Amniotic stem cell (primary cell): Measurements from ENCODE around the gene NTN1.

Experiments used
- DNase-seq: peaks from one replicate; lab custom pipeline; 2025; lab: John Stamatoyannopoulos, UW

NTN1 gene

DNA sequence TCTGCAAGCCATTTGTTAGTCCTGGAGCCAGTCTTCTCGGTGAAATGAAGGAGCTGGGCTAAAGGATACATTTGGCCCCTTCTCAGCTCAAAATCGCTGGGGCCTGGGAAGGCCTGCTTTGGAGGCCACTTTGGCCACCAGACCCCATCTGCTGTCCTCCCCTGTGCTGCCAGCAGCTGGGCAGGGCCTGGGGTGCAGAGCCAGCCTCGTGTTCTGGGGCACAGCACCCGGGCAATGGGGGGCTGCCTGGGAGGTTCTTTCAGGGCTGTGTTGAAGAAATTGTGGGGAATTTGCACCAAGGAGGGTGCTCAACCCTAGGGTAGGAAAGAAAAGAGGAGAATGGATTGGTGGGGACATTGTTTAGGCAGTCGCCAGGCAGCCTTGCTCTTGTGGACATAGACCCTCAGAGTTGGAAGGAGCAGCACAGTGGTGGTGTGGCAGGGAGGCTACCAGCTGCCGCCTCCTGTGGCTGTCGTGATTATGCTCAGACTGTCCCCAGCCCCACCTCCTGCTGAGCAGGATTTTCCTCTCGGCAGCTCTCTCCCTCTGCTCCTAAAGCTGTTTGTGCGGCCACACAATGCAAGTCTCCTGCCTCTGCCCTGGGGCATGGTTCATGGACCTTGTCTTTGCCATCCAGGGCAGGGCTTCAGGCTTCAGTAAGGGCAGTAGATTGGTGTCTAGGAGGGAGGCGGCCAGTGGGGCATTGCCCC is 174.8 kb downstream of the NTN1 start:
- no peak for DNase-seq

DNA sequence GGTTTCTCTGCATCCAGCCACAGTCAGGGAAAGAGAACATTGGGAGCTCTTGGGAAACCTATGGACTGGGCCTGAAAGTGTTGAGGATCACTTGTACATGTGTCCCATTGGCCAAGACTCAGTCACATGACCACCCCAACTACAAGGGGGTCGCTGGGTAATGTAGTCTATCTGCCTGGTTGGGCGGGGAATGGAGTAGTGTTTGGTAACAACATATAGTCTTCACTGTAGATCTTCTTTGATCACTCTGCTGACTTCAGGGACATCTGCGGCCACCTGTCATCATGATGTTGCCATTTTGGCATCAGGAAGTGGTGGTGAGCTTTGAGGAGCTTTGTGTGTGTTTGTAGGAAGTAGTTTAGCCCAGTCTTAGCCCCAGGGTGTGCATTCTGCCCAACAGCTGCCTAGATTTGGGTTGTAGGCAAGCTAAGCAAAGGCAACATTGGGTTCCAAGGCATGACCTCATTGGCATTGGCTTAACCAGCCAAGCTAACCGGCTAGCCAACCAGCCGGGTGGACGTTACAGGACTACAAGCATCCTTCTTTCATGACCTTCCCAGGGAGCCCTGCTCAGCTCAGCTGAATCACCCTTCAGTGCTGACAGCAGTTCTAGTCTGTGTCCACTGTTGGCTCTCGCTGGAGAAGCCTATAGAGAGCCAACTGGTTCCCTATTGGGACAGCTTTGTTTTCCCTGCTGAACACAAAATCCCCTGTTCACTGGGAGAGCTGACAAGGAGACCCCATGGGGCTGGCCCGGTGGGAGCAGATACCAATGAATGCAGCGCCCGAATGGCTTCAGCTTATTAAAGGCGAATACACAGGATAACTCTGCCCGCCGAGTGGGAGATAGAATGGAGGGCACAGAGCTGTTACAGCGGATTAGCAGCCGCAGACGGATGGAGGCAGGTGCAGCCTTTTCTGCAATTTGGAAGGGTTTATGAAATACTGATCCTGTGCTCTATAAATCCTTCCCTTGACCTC is 178.6 kb downstream of the NTN1 start:
- no peak for DNase-seq

DNA sequence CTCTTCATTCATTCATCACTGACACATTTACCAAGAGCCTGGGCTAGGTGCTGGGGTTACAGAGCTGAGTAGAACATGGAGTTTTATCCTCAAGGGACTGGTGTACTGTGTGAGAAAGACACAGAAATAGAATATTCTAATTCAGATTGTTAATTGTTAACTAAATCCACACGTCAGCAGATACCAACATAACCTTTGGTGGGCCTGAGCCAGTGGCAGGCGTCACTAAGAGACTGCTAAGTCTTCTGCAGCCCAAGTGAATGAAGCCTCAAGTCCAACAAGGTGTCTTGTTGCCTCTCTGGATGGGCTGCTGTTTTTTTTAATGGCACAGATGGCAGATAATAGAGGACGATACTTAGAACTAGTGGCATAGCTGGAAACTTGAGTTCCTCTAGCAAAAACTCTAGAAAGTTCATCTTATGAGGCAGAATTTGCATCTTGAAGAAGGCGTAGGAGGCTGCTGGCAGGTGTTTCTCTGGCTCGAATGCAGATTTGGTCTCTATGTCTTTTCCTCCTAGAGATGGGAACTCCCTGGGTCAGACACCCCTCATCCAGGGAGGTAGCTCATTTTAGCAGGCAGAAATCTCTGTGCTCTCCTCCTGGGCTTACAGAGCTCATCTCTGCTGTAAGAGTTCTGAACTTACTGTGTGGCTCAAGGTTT is 179.5 kb downstream of the NTN1 start:
- no peak for DNase-seq

DNA sequence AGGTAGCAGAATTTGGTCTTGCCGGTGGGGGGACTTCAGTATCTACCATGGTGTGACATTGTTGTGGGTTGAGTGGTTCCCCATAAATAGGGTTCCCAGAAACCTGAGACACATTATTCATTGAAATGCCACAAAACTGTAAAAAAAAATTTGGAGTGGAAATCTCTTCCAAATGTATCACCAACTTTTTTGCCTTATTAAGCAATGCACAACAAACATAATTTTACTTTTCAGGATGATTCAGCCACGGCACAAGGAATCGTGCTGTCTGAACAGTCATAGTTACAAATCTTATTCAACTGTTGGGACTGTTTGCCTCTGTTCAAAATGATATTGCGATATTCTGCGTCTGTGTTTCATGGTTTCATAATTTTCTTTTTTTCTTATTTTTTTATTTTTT is 181.2 kb downstream of the NTN1 start:
- DNase-seq: no peak

DNA sequence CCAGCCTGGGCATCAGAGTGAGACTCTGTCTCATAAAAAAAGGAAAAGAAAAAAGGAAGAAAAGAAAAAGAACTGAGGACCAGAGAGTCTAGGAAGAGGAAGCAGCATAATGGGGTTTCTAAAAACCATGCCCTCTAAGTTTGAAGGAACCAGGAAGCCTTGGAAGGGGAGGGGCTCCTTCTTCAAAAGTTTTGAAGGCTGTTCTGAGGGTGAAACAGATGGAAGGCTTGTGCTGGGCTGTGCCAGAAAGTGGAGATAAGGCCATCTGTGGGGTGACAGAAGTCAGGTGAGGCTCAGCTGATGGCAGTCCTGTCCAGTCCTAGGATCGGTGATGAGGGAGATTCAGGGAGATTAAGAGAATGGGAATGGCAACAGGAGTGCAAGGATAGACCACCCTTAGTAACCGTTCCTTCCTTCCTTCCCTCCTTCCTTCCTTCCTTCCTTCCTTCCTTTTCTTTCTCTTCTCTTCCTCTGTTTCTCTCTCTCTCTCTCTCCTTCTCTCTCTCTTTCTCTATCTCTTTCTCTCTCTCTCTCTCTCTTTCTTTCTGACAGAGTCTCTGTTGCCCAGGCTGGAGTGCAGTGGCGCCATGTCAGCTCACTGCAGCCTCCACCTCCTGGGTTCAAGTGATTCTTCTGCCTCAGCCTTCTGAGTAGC is 182.6 kb downstream of the NTN1 start:
- no peak for DNase-seq

DNA sequence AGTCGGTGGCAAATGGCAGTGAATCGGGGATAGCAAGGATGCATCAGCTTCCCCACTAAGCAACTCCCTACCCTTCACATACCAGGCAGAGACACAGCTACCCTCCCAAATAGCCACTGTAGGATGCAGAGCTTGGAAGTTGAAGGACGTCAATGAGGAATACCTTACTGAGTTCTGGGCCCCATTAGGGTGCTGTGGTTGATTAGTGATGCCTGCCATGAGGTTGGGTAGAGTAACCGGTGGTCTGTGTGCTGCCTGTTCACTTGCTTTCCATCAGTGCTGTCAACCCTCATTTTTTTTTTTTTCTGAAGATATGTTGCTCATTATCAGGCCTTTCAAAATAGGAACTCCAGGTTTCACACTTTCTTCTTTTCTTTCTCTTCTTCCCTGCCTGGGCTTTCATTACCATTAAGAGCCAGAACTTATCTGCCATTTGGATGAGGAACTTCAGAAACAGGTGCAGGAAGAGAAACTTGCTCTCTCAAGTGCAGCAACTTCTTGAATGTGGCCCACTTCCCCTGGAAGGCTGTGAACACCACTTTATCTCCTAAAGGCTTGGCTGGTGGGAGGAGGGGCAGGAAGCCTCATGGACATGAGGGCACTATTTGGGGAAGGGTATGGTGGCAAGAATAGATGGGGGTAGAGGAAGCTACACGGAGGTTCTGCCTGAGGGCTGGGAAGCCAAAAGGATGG is 183.5 kb downstream of the NTN1 start:
- no peak for DNase-seq

DNA sequence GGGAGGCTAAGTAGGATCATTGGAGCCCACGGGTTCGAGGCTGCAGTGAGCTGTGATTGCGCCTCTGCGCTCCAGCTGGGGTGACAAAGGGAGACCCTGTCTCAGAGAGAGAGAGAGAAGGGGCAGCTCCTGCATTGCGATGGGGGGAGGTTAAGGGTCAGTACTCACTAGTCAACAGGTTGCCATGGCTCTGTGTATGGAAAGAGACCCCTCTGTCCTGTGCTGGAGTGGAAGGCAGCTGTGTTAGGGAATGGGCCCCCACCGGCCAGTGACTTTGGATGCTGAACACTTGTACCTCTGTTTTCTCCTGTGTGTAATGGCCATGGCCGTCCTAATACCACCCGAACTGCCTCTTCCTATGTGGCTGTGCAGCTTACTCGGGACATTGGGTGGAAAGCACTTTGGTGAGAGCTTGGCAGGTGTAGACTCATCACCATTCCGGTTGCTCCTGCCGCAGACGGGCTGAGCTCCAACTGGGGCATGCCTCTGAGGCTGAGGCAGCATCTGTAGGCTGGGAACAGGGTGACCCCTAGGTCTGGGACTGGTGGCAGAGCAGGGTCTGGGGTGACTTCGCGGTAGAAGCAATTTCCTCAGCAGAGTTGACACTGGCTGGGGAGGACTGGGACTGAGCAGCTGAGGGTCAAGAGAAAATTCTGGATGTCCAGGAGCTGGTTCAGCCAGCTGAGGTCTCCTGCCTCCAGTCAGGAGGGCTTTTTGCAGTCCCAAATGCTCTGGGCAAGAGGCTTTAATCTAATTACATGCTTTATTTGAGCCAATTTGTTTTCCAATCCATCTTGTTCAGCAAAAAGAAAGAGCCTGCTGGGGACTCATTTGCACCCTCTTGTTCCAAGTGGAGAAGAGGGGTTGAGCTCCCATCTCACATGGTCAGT is 184.5 kb downstream of the NTN1 start:
- no peak for DNase-seq

DNA sequence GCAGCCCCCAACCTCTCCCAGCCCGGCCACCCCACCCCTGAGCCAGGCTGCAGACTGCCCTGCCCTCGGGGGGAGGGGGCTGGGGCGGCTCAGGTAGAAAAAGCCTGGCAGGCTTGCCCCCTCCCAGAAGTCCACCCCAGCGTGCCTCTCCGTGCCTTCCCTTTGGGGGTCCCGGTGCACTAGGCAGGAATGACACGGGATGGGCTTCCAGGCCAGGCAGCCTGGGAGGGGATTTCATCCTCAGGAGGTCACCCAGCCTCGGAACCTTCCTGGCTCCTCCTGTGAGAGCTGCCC is 185.0 kb downstream of the NTN1 start:
- no peak for DNase-seq

DNA sequence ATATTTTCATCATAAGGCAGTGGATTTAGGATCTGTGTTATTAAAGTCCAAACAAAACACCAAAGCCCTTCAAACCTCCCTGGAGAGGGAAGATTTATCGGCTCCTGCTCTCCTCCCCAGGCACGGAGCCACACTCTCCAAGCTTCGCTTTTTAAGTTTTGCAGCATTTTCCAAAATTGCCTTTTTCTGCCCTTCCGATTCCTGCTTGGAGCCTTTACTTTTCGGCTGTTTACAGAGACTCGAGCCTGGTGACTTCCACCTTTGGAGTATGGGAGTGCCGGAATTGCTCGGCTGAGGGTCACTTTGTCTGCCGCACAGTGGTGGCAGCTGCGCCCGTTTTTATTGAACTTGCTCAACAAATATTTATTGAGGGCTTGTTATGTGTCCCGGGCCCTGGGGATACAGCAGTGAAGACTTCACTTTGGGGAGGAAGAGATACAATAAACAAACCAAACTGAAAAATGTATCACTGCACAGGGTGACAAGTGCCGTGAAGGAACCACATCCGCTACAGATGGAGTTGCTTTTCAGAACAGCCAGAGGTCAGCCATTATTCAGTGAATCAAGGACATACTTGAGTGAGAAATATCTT is 185.5 kb downstream of the NTN1 start:
- no peak for DNase-seq

DNA sequence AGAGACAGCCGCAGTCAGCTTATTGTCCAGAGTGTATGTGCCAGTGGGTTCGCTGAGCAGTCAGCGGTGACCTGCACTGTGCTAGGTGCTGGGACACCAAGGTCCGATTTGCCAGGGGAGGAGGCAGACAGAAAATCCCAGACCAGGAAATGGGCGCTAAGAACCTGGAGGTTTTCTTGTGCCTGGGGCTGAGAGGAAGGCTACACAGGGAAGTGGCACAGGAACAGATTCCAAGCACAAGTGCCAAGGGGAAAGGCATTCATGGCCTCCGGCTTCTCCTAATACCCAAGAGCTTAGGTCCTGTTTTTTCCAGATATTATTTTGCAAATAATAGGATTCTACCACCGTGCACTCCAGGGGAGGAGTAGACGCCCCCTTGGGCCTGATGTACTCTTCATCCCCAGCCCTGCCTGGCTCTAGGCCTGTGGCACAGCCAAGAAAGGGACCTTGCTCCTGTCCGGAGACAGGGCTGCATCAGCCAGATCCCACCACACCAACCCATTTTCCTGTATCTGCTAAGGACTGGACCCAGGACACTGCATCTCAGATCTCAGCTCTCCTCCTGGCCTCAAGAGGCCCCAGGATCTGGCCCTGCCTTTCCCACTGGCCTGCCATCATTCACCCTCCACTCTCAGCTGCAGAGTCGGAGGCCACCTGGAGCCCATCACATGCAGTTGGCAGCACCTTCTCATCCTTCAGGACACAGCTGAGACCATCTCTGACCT is 187.2 kb downstream of the NTN1 start:
- DNase-seq: no peak

DNA sequence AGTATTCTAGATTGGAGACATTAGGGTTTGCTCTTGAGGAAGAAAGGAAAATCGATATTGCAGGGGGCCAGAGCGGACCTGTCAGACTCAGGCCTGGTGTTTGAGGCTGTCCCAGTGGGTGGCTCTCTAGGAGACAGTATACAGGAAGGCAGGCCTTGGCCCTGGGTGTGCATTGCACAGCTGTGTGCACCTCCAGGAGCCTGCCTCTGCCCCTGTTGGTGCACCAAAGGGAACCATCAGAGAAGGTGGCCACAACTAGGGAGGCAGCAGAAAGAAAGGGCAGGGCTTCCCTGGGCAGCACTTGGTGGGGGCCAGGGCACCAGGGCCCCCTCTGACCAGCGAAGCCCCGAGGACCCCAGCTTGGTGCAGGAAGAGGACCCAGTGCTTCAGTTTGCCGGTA is 188.0 kb downstream of the NTN1 start:
- no peak for DNase-seq

DNA sequence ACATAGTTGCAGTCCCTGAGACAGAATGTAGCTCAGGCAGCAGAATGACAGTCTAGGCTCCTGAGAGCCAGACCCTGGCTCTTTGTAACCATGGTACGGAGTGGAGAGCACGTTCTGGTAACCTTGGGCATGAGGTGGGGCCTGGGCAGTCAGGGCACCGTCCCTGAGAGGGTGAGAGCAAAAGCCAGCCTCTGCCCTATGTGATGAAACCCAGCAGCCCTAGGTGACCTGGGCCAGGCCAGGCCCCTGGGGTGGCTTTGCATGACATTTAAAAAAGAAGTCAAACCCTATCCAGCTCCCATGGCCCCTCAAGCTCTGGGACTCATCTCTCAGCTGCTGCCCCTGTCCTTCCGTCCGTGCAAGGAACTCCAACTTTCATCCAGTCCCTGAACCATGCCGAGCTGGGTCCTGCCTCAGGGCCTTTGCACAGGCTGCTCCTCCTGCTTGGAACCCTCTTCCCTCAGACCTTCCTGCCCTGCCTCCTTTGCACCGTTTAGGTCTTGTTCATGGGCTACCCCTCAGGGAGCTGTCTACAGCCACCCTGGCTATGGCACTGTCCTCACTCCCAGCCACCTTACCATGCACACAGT is 188.6 kb downstream of the NTN1 start:
- no peak for DNase-seq

DNA sequence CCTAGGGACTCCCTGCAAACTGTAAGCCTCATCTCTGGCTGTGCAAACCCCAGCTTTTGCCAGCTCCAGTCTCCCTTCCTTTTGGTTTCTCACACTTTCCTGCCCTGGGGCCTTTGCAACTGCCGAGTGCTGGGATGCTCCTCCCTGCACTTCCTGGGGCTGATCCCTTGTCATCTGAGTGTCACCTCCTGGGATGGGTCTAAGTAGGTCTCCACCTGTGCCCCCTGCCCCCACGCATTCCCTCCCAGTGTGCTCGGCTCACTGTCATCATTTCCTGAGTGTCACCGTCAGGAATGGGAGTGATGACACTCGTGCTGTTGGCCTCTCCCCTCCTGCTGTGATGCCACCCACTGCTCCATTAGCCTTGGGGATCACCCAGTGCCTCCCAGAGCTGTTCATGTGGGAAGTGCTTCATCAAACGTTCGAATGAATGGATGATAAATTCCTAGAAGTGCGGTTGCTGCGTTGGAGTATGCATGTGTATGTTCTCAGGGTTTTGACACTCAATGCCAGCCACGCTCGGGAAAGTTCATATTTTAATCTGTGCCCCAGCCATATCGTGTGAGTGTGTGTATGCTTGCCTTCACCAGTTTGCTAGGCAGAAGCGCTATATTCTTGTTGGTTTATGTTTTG is 189.9 kb downstream of the NTN1 start:
- no peak for DNase-seq

DNA sequence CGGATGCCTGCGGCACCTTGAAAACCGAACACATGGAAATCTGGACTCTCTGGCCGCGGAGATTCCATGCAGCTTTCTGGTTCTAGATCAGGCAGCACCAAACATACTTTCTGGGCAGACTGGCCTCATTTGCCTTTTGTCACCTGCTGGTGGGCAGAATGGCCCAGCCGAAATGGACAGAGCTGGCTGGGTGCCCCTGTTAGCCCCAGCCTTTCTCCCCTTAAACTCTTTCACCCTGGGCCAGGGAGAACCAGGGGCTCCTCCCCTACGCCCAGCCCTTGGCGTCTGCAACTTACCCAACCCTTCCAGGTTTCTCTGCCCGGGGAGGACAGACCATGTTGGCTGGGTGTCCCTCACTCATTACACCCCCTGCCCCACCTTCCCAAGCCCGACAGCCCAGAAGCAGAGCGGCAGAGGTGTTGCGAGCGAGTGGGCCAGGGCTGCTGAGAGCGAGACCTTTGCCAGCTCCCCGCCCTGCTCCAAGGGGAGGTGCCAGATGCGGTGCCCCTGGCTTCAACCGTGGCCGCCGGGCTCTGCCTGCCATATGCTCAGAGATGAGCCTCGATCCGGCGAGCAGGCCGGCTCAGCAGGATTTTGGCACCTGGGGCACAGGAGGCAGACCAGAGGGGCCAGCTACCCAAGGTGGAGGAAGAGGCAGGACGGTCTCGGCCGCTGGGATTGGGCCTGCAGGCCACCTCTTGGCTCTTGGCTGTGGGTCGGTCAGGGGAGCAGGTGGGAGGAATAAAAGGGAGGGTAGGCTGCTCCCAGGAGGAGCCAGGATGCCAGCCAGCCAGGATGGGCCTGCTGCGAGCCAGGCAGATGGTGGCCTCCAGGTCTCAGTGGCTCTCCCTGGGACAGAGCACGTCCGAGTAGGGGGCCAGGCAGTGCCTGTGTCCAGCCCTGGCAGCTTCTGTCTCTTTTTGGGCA is 191.3 kb downstream of the NTN1 start:
- no peak for DNase-seq

DNA sequence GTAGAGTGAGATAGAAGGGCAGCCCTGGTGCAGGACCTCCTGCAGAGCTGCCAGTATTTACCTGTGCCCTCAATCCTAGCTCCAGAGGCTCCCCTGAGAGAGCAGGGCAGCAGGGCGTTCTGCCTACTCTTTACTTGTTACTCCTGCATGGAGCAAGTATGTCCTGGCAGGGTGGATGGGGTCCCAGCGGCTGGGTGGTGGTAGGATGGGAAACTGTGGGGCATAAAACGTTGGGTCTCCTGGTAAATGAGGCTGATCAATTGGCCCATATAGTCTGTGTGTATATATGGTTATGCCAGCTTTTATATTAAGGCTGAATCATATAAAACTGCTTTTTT is 192.0 kb downstream of the NTN1 start:
- no peak for DNase-seq

DNA sequence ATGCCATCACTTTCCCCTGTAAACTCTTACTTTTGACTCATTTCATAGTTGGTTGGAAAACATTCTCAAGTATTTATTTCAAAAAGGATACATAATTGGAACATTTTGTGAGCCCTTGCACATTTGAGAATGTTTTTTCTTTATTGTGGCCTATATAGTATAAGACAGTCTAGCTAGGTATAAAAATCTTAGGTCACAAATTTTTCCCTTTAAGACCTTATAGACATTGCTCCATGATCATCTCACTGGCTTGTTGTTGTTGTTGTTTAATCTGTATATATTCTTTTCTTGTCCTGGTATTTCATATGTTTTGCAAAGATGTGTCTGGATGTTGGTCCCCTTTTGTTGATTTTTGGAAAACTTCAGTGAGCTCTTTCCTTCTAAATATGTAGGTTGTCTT is 194.2 kb downstream of the NTN1 start:
- DNase-seq: no peak

DNA sequence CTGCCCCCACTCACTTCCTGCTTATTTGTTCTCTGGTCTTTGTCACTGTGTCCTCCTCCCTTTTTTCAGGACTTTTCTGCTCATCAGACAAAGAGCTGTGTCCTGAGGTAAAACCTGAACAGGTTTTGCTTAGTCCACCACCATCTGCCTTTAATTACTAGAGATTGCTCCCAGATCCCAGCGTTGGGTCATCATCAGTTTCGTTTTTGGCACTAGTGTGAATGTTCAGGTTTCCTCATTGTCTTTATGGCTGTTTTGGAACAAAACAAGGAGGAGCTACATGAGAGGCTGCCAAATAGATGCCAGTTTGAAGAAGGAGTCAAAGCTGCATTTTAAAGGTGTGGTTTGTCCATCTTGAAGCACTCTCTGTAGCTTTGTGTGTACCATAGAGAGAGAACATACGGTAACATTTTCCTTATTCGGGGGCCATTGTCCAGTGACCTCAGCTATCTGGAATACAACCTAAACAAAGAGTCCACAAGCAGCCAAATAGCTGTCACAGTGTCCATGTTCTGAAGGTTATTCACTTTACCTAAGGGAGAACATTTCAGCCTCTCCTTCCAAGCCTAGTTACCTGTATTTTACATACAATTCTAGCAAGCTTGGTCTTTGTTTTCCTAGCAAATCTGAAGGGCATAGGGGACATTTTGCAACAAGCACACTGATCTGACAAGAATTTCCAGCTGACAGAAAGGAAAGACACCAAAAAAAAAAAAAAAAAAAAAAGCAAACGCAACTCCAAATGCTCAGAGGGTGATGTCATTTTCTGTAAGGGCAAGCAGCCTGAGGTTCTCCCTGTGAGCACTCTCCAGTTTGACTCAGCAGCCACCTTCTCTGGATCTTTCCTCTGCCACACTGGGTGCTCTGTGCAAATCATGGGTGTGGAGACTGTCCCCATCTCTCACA is 196.1 kb downstream of the NTN1 start:
- DNase-seq: no peak
